ENCODE data around the gene DDIAS. TPM values are rescaled to one million over a fixed set of nuclear protein-coding genes. Genes with fewer than 3 reads are reported as not detected.
"Not testable (repeated sequence)": the region's sequence is repeated elsewhere in the genome, so short reads cannot be mapped to it uniquely, and the experiment has no call there.

Gene DDIAS
- polyA plus RNA-seq, 3 donors from 2014 or later: 1.4 to 2.4 TPM; not detected in 1

DNA sequence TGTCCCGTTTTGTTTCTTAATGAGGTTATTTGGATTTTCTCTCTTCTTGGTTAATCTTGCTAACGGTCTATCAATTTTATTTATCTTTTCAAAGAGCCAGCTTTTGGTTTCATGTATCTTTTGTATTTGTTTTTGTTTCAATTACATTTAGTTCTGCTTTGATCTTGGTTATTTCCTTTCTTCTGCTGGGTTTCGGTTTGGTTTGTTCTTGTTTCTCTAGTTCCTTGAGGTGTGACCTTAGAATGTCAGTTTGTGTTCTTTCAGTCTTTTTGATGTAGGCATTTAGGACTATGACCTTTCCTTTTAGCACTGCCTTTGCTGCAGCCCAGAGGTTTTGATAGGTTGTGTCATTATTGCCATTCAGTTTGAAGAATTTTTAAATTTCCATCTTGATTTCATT is 18.7 kb downstream of the DDIAS start:
- Mint-ChIP-seq H3K36me3 (peaks cover 0 to 18% (median 5%) of the 10 kb centered on the region in 3 donors), H3K4me3 (peak overlapping the region; percentile 69 to 87 (median 84)), H3K27ac (peak overlapping the region; percentile 89 to 97 (median 94)), H3K4me1 (peaks cover 25 to 30% of the 10 kb centered on the region in 2 donors)
- not testable (repeated sequence) for H3K27me3 Mint-ChIP-seq (ENCODE audit: low read depth in 3 of 3); H3K9me3 Mint-ChIP-seq
- DNase-seq: peak; percentile 33 to 40 (median 39)

DNA sequence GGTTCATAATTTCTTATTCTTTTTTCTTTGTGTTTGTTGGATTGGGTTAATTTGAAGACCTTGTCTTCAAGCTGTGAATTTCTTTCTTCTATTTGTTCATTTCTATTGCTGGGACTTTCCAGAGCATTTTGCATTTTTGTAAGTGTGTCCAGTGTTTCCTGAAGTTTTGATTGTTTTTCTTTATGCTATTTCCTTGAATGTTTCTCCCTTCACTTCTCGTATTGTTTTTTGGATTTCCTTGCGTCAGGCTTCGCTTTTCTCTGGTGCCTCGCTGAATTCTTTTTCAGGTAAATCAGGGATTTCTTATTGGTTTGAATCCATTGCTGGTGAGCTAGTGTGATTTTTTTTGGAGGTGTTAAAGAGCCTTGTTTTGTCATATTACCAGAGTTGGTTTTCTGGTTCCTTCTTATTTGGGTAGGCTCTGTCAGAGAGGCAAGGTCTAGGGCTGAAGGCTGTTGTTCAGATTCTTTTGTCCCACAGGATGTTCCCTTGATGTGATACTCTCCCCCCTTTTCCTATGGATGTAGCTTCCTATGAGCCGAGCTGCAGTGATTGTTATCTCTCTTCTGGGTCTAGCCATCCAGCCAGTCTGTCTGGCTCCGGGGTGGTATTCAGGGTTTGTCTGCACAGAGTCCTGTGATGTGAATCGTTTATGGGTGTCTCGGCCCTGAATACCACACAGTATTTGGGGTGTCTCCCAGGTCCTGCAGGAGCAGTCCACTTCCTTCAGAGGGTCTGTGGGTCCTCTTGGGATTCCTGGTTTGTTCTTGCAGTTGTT is 21.0 kb downstream of the DDIAS start:
- peak overlapping the region in 5 of 6 donors; percentile 27 to 85 (median 45) for H3K27ac Mint-ChIP-seq
- H3K4me1 Mint-ChIP-seq: peaks cover 30 to 38% of the 10 kb centered on the region in 2 donors
- DNase-seq; H3K27me3 Mint-ChIP-seq (ENCODE audit: low read depth in 3 of 3); H3K9me3 Mint-ChIP-seq; H3K4me3 Mint-ChIP-seq: not testable (repeated sequence)
- H3K36me3 Mint-ChIP-seq: peaks cover 0 to 16% (median 5%) of the 10 kb centered on the region in 3 donors

DNA sequence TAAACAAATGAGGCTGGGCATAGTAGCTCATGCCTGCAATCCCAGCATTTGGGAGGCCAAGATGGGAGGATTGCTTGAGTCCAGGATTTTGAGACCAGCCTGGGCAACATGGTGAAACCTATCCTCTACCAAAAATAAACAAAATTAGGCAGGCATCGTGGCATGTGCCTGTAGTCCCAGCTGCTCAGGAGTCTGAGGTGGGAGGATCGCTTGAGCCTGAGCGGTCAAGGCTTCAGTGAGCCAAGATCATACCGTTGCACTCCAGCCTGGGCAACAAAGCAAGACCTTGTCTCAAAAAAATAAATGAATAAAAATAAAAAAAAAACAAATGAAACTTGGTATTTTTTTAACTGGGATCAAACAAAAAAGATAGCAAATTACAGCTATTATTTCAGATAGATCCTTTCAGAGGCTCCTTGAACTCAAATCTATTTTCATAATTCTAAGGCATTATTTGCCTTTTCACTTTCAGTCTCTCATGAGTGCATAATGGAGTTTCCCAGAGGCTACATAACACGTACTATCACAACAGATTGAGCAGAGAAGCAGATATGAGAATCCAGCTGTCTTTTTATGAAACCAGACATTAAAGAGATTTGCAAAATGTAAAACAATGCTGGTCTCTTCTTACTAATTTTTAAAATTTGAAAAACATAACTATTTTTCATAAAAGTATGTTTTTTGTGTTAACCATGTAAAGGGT is 23.1 kb downstream of the DDIAS start:
- Mint-ChIP-seq H3K9me3 (no peaks in the 10 kb centered on the region), H3K36me3 (peaks cover 0 to 7% (median 5%) of the 10 kb centered on the region in 3 donors), H3K4me3 (no peak overlapping the region), H3K27ac (no peak overlapping the region), H3K27me3 (ENCODE audit: low read depth in 3 of 3) (peaks cover 0 to 1% (median 0%) of the 10 kb centered on the region in 3 donors), H3K4me1 (peaks cover 20 to 26% of the 10 kb centered on the region in 2 donors)
- DNase-seq: no peak

DNA sequence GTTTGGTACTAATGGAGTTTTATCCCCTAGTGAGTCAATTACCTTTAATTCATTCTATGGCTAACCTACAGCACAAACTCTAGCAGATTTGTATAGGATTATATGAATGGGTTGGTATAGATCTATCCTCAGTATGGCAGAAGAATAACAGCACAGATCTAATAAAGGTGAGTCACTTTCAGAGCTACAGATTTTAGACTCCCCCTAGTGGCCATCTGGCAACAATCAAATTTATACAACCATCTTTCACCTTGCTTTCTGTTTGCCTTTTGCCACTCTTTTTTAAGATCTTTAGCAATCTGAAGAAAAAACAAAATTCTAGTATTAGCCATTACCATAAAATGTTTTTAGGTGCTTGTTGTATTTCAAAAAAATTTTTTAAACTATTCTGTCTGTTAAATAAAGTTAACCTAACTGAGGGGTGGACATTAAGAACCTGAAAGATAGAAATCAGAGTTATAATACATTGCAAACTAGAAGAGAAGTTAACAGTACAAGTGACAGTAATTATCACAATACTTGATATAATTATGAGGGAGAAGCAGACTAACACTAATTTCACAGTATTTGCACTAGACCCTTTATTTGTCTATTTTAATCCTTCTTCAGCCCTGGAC is 25.8 kb downstream of the DDIAS start:
- Mint-ChIP-seq H3K4me1 (peaks cover 8 to 12% of the 10 kb centered on the region in 2 donors), H3K9me3 (no peaks in the 10 kb centered on the region), H3K27me3 (ENCODE audit: low read depth in 3 of 3) (peaks cover 0 to 1% (median 0%) of the 10 kb centered on the region in 3 donors), H3K36me3 (peaks cover 0 to 7% (median 0%) of the 10 kb centered on the region in 3 donors), H3K4me3 (peak overlapping the region in 2 of 5 donors; percentile 7 to 56), H3K27ac (peak overlapping the region in 4 of 6 donors; percentile 0 to 34 (median 18))
- DNase-seq: peak; percentile 51 to 63 (median 61)

DNA sequence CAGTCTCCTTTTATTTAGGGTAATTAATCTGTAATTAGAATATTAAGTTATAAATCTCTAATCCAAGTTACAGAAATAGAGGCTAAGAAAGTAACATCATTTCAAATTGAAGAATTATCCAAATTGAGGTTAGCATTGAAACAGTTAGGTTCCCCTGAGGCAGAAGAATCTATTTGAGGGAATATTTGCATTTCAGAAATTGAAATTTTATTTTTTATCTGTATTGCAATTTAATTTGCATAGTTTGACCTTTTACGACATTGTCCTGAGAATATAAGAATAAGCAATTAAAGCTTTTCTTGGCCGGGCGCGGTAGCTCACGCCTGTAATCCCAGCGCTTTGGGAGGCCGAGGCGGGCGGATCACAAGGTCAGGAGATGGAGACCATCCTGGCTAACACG is 27.6 kb downstream of the DDIAS start:
- Mint-ChIP-seq H3K4me1 (peaks cover 10 to 19% of the 10 kb centered on the region in 2 donors), H3K27ac (no peak overlapping the region), H3K27me3 (ENCODE audit: low read depth in 3 of 3) (no peaks in the 10 kb centered on the region), H3K4me3 (no peak overlapping the region), H3K9me3 (no peaks in the 10 kb centered on the region), H3K36me3 (peaks cover 0 to 16% (median 0%) of the 10 kb centered on the region in 3 donors)
- DNase-seq: no peak

DNA sequence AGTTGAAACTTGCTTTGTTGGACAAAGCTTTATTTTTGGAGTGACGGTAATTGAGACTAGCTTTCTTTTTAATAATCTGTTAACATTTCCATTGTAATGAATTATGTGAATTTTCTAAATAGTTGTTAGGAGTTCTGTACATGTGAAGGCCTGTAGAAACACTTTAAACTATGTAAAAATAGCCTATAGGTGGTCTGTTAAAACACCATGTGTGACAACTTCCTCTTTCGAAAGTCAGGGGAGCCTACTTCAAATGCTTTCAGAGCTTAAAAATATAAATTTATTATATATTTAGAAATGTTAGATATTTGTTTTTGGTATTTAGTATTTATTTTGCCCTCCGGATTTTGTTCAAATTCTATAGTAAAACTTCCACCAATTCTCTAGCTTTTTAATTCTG is 28.7 kb downstream of the DDIAS start:
- Mint-ChIP-seq H3K36me3 (peaks cover 0 to 16% (median 0%) of the 10 kb centered on the region in 3 donors), H3K9me3 (no peaks in the 10 kb centered on the region), H3K27me3 (ENCODE audit: low read depth in 3 of 3) (peaks cover 0 to 2% (median 0%) of the 10 kb centered on the region in 3 donors), H3K4me1 (peaks cover 10 to 19% of the 10 kb centered on the region in 2 donors), H3K4me3 (no peak overlapping the region), H3K27ac (no peak overlapping the region)
- no peak for DNase-seq

DNA sequence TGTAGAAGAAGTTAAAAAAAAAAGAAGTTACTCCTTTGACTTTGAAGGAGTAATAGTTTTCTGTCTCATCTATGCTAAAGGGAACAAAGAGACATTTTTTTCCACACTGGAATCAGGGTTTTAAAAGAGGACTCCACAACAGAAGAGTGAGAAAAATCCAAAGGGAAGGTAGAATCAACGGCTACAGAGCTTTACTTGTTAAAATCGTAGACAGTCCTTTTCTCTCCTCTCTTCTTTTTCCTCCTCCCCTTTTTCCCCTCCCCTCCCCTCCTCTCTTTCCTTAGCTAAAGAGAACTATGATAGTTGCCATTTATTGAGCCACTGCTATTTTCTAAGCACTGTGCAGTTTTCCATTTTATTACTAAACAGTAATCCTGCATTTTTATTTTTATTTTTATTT is 29.2 kb downstream of the DDIAS start:
- peaks cover 0 to 2% (median 0%) of the 10 kb centered on the region in 3 donors for H3K27me3 Mint-ChIP-seq (ENCODE audit: low read depth in 3 of 3)
- H3K4me3 Mint-ChIP-seq: no peak overlapping the region
- DNase-seq: no peak
- H3K9me3 Mint-ChIP-seq: no peaks in the 10 kb centered on the region
- peaks cover 0 to 16% (median 0%) of the 10 kb centered on the region in 3 donors for H3K36me3 Mint-ChIP-seq
- no peak overlapping the region for H3K27ac Mint-ChIP-seq
- peaks cover 10 to 19% of the 10 kb centered on the region in 2 donors for H3K4me1 Mint-ChIP-seq

DNA sequence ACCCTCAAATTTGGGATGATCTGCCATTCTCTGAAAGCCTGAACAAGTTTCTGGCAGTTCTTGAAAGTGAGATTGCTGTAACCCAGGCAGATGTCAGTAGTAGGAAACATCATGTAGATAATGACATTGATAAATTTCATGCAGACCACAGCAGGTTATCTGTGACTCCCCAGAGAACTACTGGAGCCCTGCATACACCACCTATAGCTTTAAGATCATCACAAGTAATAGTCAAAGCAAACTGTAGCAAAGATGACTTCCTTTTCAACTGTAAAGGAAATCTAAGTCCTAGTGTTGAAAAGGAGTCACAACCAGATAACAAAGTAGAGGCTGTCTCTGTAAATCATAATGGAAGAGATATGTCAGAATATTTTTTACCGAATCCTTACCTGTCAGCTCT is 31.0 kb downstream of the DDIAS start:
- Mint-ChIP-seq H3K36me3 (peaks cover 0 to 19% (median 0%) of the 10 kb centered on the region in 3 donors), H3K27me3 (ENCODE audit: low read depth in 3 of 3) (peaks cover 0 to 2% (median 0%) of the 10 kb centered on the region in 3 donors), H3K4me3 (no peak overlapping the region), H3K27ac (peak overlapping the region in 1 of 6 donors; percentile 12), H3K9me3 (no peaks in the 10 kb centered on the region), H3K4me1 (peaks cover 5 to 12% of the 10 kb centered on the region in 2 donors)
- DNase-seq: no peak

DNA sequence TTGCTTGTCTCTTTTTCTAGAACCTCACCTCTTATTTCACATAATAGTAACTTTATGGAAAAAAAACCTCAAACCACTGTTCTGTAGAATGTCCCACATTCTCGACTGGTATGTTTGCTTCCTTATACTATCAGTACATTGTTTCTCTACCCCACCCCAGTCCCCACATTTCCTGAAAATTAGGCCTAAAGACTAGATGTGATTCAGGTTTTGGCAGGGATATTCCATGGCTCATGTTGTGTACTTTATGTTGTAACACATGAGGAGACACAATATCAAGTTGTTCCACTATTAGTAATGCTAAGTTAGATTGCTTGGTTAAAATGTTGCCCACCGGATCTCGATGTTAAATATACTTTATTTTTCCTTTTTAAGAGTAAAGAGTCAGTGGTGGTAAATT is 34.7 kb downstream of the DDIAS start:
- peaks cover 4 to 10% of the 10 kb centered on the region in 2 donors for H3K4me1 Mint-ChIP-seq
- no peak overlapping the region for H3K4me3 Mint-ChIP-seq

DNA sequence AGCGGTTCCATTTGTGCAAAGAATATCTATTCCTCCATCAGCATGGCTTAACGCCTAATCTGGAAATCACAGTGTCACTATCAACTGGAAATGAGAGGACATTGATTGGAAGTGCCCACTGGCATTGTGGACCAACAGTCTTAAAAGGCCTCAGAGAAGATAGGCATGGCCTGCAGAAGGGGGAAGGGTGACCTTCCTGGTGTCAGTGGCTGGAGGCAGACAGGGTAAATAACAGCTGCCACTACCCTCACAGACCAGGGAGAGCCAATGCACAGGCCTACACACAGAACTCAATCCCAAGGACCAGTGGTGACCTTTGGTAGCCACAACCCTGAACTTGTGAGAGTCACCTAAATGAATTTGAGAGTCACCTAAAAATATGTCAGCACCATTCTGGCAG is 36.0 kb downstream of the DDIAS start:
- Mint-ChIP-seq H3K27ac (no peak overlapping the region), H3K4me1 (peaks cover 2 to 13% of the 10 kb centered on the region in 2 donors), H3K27me3 (ENCODE audit: low read depth in 3 of 3) (peaks cover 0 to 2% (median 0%) of the 10 kb centered on the region in 3 donors), H3K9me3 (no peaks in the 10 kb centered on the region), H3K36me3 (peaks cover 0 to 21% (median 4%) of the 10 kb centered on the region in 3 donors), H3K4me3 (no peak overlapping the region)
- DNase-seq: no peak

More for the DNA sequence above, 34.7 kb downstream of the DDIAS start:
- Mint-ChIP-seq H3K27ac (peak overlapping the region in 1 of 6 donors; percentile 34), H3K9me3 (no peaks in the 10 kb centered on the region), H3K27me3 (ENCODE audit: low read depth in 3 of 3) (peaks cover 0 to 2% (median 0%) of the 10 kb centered on the region in 3 donors), H3K36me3 (peaks cover 0 to 28% (median 0%) of the 10 kb centered on the region in 3 donors)
- no peak for DNase-seq

DNA sequence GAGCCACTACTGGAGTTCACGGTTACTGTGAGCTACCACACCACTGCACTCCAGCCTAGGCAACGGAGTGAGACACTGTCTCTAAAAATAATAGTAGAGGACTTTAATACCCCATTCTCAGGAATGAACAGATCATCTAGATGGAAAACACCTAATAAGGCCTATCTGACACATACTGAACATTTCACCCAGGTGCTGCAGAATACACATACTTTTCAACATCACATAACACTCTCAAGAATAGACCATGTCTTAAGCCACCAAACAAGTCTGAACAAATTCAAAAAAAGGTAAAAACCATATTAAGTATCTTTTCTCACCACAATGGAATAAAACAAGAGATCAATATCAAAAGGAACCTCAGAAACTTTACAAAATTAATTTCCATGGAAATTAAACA is 37.9 kb downstream of the DDIAS start:
- peaks cover 0 to 12% (median 4%) of the 10 kb centered on the region in 3 donors for H3K36me3 Mint-ChIP-seq
- no peaks in the 10 kb centered on the region for H3K9me3 Mint-ChIP-seq
- peaks cover 9 to 25% of the 10 kb centered on the region in 2 donors for H3K4me1 Mint-ChIP-seq
- H3K27ac Mint-ChIP-seq: no peak overlapping the region
- no peak overlapping the region for H3K4me3 Mint-ChIP-seq
- peaks cover 0 to 2% (median 0%) of the 10 kb centered on the region in 3 donors for H3K27me3 Mint-ChIP-seq (ENCODE audit: low read depth in 3 of 3)
- no peak for DNase-seq

DNA sequence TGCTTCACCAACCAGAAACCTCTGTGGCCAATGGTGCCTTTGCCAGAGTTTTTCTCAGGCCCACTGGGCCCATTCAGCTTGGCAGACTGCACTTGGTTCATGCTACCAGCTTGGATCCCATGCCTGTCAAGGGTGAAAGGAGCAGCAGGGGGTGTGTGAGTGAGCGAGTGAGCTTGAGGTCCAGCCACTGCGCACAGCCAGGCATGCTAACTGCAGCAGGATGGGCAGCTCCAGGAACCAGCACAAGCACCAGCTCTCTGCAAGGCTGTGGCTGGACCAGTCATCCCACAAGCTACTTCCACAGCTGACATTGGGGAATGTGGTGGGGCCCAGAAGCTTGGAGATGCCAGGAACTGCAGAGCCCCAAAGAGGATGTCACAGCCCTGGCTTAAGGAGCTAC is 40.8 kb downstream of the DDIAS start:
- no peak overlapping the region for H3K4me3 Mint-ChIP-seq
- H3K27ac Mint-ChIP-seq: peak overlapping the region in 1 of 6 donors; percentile 24
- DNase-seq: no peak

DNA sequence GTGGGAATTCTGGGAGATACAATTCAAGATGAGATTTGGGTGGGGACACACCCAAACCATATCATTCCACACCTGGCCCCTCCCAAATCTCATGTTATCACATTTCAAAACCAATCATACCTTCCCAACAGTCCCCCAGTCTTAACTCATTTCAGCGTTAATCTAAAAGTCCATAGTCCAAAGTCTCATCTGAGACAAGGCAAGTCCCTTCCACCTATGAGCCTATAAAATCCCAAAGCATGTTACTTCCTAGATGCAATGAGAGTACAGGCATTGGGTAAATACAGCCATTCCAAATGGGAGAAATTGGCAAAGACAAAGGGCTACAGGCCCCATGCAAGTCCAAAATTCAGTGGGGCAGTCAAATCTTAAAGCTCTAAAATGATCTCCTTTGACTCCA is 41.9 kb downstream of the DDIAS start:
- peaks cover 9 to 31% of the 10 kb centered on the region in 2 donors for H3K4me1 Mint-ChIP-seq
- H3K27me3 Mint-ChIP-seq (ENCODE audit: low read depth in 3 of 3); H3K9me3 Mint-ChIP-seq; DNase-seq: not testable (repeated sequence)
- peak overlapping the region in 1 of 5 donors; percentile 14 for H3K4me3 Mint-ChIP-seq
- H3K27ac Mint-ChIP-seq: peak overlapping the region in 1 of 6 donors; percentile 21
- H3K36me3 Mint-ChIP-seq: peaks cover 4 to 13% (median 4%) of the 10 kb centered on the region in 3 donors

More for the DNA sequence above, 40.8 kb downstream of the DDIAS start:
- Mint-ChIP-seq H3K27me3 (ENCODE audit: low read depth in 3 of 3) (peaks cover 0 to 1% (median 0%) of the 10 kb centered on the region in 3 donors), H3K36me3 (peaks cover 4 to 9% (median 4%) of the 10 kb centered on the region in 3 donors), H3K4me1 (peaks cover 9 to 31% of the 10 kb centered on the region in 2 donors), H3K9me3 (peaks cover 0 to 3% (median 0%) of the 10 kb centered on the region in 6 donors)

Measured in immature natural killer cell (primary cell).